HepG2 (cell line): ENCODE data around the gene SLC25A25. TPM values are rescaled to one million over a fixed set of nuclear protein-coding genes. Genes with fewer than 3 reads are reported as not detected.

Experiments
- AHR ChIP-seq: IDR thresholded peaks from 2 replicates; pipeline ENCODE4 v1.6.1; 2018; ENCODE audit warnings: missing genetic modification reagents, missing compliant biosample characterization
- ARHGAP35 ChIP-seq: sonication (generic); formaldehyde crosslinking; IDR thresholded peaks from 2 replicates; pipeline ENCODE4 v1.9.0; 2022; ENCODE audit warnings: mild to moderate bottlenecking, inconsistent platforms, moderate library complexity, missing genetic modification reagents, borderline replicate concordance
- CCAR2 ChIP-seq: fragments of 200-400 bp; formaldehyde crosslinking; optimal IDR thresholded peaks from 2 replicates; pipeline ENCODE3; 2018; ENCODE audit warnings: low read depth, mild to moderate bottlenecking, low read length, moderate library complexity
- DPF2 ChIP-seq: sonication (generic); formaldehyde crosslinking; IDR thresholded peaks from 2 replicates; pipeline ENCODE4 v1.4.0; 2020; ENCODE audit warnings: mild to moderate bottlenecking, low read depth, missing genetic modification reagents, borderline replicate concordance
- ESRRA ChIP-seq: sonication (generic); formaldehyde crosslinking; IDR thresholded peaks from 2 replicates; pipeline ENCODE4 v1.5.1; 2020; ENCODE audit warnings: mild to moderate bottlenecking, low read depth, missing genetic modification reagents
- FOXJ3 ChIP-seq: sonication (generic); formaldehyde crosslinking; IDR thresholded peaks from 2 replicates; pipeline ENCODE4 v1.4.0; 2020; ENCODE audit warnings: missing genetic modification reagents, mild to moderate bottlenecking, borderline replicate concordance
- HOXD1 ChIP-seq: sonication (generic); formaldehyde crosslinking; IDR thresholded peaks from 2 replicates; pipeline ENCODE4 v1.5.0; 2020; ENCODE audit warnings: missing genetic modification reagents
- KLF6 ChIP-seq: IDR thresholded peaks from 2 replicates; pipeline ENCODE4 v1.8.0; 2016; ENCODE audit warnings: missing biosample characterization, missing genetic modification reagents
- MLXIP ChIP-seq: sonication (generic); formaldehyde crosslinking; IDR thresholded peaks from 2 replicates; pipeline ENCODE4 v1.9.0; 2021; ENCODE audit warnings: missing genetic modification reagents, borderline replicate concordance
- MXD3 ChIP-seq: IDR thresholded peaks from 2 replicates; pipeline ENCODE4 v1.6.1; 2016; ENCODE audit warnings: mild to moderate bottlenecking, missing biosample characterization, missing genetic modification reagents
- MZF1 ChIP-seq: sonication (generic); formaldehyde crosslinking; IDR thresholded peaks from 2 replicates; pipeline ENCODE4 v1.8.1; 2023; ENCODE audit warnings: mild to moderate bottlenecking, missing genetic modification reagents, borderline replicate concordance
- NBN ChIP-seq: fragments of 450-650 bp; conservative IDR thresholded peaks from 2 replicates; pipeline ENCODE4 v1.6.1; 2017
- NKX3-1 ChIP-seq: sonication (generic); formaldehyde crosslinking; IDR thresholded peaks from 2 replicates; pipeline ENCODE4 v1.5.0; 2020; ENCODE audit warnings: missing genetic modification reagents
- PHF8 ChIP-seq: sonication (generic); formaldehyde crosslinking; IDR thresholded peaks from 2 replicates; pipeline ENCODE4 v1.5.0; 2020; ENCODE audit warnings: missing genetic modification reagents
- RBM22 ChIP-seq: fragments of 200-400 bp; formaldehyde crosslinking; optimal IDR thresholded peaks from 2 replicates; pipeline ENCODE3; 2017; ENCODE audit warnings: mild to moderate bottlenecking, low read length, moderate library complexity
- SMARCE1 ChIP-seq: fragments of 450-650 bp; IDR thresholded peaks from 2 replicates; pipeline ENCODE4 v1.6.1; 2017; ENCODE audit warnings: borderline replicate concordance
- SRSF9 ChIP-seq: fragments of 200-400 bp; formaldehyde crosslinking; IDR thresholded peaks from 2 replicates; pipeline ENCODE4 v1.6.1; 2018; ENCODE audit warnings: borderline replicate concordance, mild to moderate bottlenecking, low read depth, low read length; ENCODE audit not compliant: insufficient read depth, poor library complexity, severe bottlenecking
- TIGD3 ChIP-seq: sonication (generic); formaldehyde crosslinking; IDR thresholded peaks from 2 replicates; pipeline ENCODE4 v1.5.1; 2020; ENCODE audit warnings: mild to moderate bottlenecking, missing genetic modification reagents, borderline replicate concordance
- YY1 ChIP-seq: IDR thresholded peaks from 2 replicates; pipeline ENCODE4 v1.6.1; 2011; ENCODE audit warnings: low read length, low read depth, moderate library complexity, mild to moderate bottlenecking; ENCODE audit not compliant: insufficient read depth, insufficient replicate concordance
- ZNF296 ChIP-seq: sonication (generic); formaldehyde crosslinking; conservative IDR thresholded peaks from 2 replicates; pipeline ENCODE4 v1.5.0; 2020; ENCODE audit warnings: mild to moderate bottlenecking, missing genetic modification reagents
- ZNF501 ChIP-seq: sonication (generic); formaldehyde crosslinking; IDR thresholded peaks from 2 replicates; pipeline ENCODE4 v1.5.1; 2020; ENCODE audit warnings: mild to moderate bottlenecking, moderate library complexity, missing genetic modification reagents
- ZNF597 ChIP-seq: sonication (generic); formaldehyde crosslinking; IDR thresholded peaks from 2 replicates; pipeline ENCODE4 v1.5.0; 2020; ENCODE audit warnings: missing genetic modification reagents
- polyA plus RNA-seq, 8 experiments: library from polyadenylated mRNA; depleted of rRNA in 3 of 8; stranded (reverse) in 7 of 8; unstranded in 1 of 8; fragments of >200 nt; fragmentation: Illumina TruSeq in 4 of 8; extraction: Trizol in 4 of 8; gene quantifications; 2 replicates each; pipeline versions ENCODE4 v1.2.1 to v1.2.3, GENCODE V29; 2011 to 2016; ENCODE audit warnings: low read depth in 4 of 8, missing spikeins in 1 of 8, mixed read lengths in 1 of 8; ENCODE audit not compliant: insufficient read depth in 1 of 8
- total RNA-seq, 5 experiments: library from RNA; depleted of rRNA; stranded (reverse); fragments of >200 nt; fragmentation: Illumina TruSeq; extraction: Trizol; gene quantifications; 2 replicates each; pipeline ENCODE4 v1.2.3, GENCODE V29; 2016; ENCODE audit warnings: low read depth in 1 of 5

Gene SLC25A25
- total and polyA plus RNA-seq, 2 of the 13 experiments (the other 11 are each of a cell fraction or from before 2014, with no cell fraction given), result 10.5 to 24.8 TPM

- TF ChIP-seq ZNF597 (no peak), TIGD3 (0 out of 2 replicates have a peak, but pooled peaks have one; percentile 16), NKX3-1 (no peak), YY1 (peak; percentile 42), KLF6 (CRISPR knock-in tag) (0 out of 2 replicates have a peak, but pooled peaks have one; percentile 41), SMARCE1 (no peak), ARHGAP35 (CRISPR knock-in tag) (peak; percentile 72; the same call in 1 of the 2 replicates), PHF8 (peak; percentile 56), MXD3 (peak; percentile 30; the same call in 1 of the 2 replicates), DPF2 (CRISPR knock-in tag) (no peak), MZF1 (no peak), NBN (no peak), FOXJ3 (CRISPR knock-in tag) (0 out of 2 replicates have a peak, but pooled peaks have one; percentile 26), RBM22 (no peak), ZNF296 (CRISPR knock-in tag) (no peak; the same call in 1 of the 2 replicates), SRSF9 (no peak), MLXIP (CRISPR knock-in tag) (no peak), ESRRA (CRISPR knock-in tag) (no peak), ZNF501 (peak; percentile 66; the same call in 1 of the 2 replicates), HOXD1 (0 out of 2 replicates have a peak, but pooled peaks have one; percentile 27), CCAR2 (no peak), AHR (0 out of 2 replicates have a peak, but pooled peaks have one; percentile 14)
Measured at GRCh38 chr9:128127990-128128835, 60.2 kb downstream of the SLC25A25 start (continued).
